IPS-20b (cell line): ENCODE data around the gene ZNF83.
"Not testable (repeated sequence)": the region's sequence is repeated elsewhere in the genome, so short reads cannot be mapped to it uniquely, and the experiment has no call there.

Experiments used
- H3K27ac ChIP-seq: one replicate; pipeline ENCODE4 v1.5.1; 2013; ENCODE audit warnings: low read length
- H3K27me3 ChIP-seq: 2 replicates; pipeline ENCODE4 v1.6.1; 2013; ENCODE audit warnings: mild to moderate bottlenecking, low read length, inconsistent platforms; ENCODE audit not compliant: insufficient read depth
- H3K36me3 ChIP-seq: 2 replicates; pipeline ENCODE4 v1.6.1; 2013; ENCODE audit warnings: low read depth, mild to moderate bottlenecking, inconsistent platforms, low read length, moderate library complexity; ENCODE audit not compliant: insufficient read depth
- H3K4me1 ChIP-seq: 2 replicates; pipeline ENCODE4 v1.6.1; 2013; ENCODE audit warnings: mild to moderate bottlenecking, control low read depth, inconsistent platforms, low read length, moderate library complexity; ENCODE audit not compliant: insufficient read depth
- H3K4me3 ChIP-seq: 2 replicates; pipeline ENCODE4 v1.5.1; 2013; ENCODE audit warnings: mild to moderate bottlenecking, low read length, inconsistent platforms
- H3K9ac ChIP-seq: 2 replicates; pipeline ENCODE4 v1.6.1; 2013; ENCODE audit warnings: low read depth, mild to moderate bottlenecking, inconsistent platforms, low read length, moderate library complexity
- H3K9me3 ChIP-seq: 2 replicates; pipeline ENCODE4 v1.6.1; 2013; ENCODE audit warnings: mild to moderate bottlenecking, low read depth, low read length, inconsistent platforms; ENCODE audit not compliant: insufficient read depth

ZNF83 gene

DNA sequence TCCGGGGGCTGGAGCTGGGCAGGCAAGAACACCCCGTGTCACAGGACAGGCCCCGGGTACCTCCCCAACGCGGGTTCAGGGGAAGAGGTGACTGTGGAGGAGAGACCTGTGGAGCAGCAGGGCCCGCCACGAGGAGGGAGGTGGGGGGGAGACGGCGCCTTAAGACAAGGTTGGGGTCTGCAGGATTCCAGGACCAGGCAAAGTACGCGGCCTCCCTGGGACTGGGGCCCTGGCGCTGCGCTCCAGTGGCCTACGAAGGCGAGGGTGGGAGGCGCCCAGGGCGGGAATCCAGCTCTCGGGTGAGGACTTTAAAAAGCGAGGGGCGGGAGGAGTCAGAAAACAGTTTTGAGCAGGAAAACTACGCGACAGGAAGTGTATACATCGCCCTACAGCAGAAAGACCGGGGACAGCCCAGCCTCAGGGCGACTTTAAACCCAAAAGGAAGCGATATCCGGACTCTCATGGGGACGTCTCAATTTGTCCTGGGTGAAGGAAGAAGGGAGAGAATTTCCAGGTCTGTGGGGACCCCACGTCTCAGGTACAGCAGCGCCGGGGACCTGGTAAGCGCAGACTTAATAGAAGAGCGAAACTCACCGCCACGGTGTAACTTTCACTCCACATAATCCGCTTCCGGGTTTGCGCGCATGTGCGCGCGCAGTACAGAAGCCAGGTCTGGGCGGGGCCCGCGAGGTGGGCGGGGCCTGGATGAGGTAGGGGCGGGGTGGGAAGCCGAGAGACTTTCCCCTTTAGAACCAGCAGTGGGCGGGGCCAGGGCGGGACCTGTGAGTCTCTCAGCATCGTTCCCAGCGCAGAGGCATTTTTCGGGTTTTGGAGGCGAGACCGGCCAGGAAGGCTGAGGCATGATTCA is at the start of gene ZNF83:
TSS of gene ZNF83 (minus strand) at position 638 of the 868 bp plus-strand sequence.
- H3K9me3 ChIP-seq = no peaks in the 10 kb centered on the region
- peaks cover 15% of the 10 kb centered on the region; the same call in 1 of the 2 replicates for H3K27me3 ChIP-seq
- H3K4me1 ChIP-seq = no peaks in the 10 kb centered on the region
- H3K27ac ChIP-seq = no peak within 1 kb of the TSS
- no peaks in the 10 kb centered on the region for H3K36me3 ChIP-seq
- H3K9ac ChIP-seq = peak within 1 kb of the TSS; percentile 83
- peak within 1 kb of the TSS; percentile 89 for H3K4me3 ChIP-seq

GRCh38 chr19:52687684-52688083 is 49.5 kb upstream of the ZNF83 start:
- Histone ChIP-seq H3K9me3 (no peaks in the 10 kb centered on the region), H3K27ac (no peak overlapping the region), H3K9ac (no peak overlapping the region), H3K4me1 (0 out of 2 replicates have a peak, but pooled peaks cover 4% of the 10 kb centered on the region), H3K27me3 (peaks cover 29% of the 10 kb centered on the region), H3K4me3 (no peak overlapping the region), H3K36me3 (no peaks in the 10 kb centered on the region)

DNA sequence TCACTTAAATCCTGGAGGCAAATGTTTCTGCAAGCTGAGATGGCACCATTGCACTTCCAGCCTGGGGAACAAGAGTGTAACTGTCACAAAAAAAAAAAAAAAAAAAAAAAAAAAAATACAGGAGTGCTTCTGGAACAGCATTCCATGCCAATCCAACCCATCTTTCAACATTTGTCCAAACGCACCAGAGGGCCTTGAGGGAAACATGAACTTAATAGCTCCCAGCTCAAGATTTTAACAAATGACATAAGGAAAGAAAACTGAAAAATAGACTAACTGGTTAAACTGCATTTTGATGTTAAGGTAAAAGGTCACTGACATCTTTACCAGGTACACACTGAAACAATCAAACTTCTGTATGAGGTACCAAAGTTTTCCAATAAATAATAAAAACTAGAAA is 47.7 kb upstream of the ZNF83 start:
- Histone ChIP-seq H3K9me3 (no peaks in the 10 kb centered on the region), H3K27ac (no peak overlapping the region), H3K36me3 (no peaks in the 10 kb centered on the region)

DNA sequence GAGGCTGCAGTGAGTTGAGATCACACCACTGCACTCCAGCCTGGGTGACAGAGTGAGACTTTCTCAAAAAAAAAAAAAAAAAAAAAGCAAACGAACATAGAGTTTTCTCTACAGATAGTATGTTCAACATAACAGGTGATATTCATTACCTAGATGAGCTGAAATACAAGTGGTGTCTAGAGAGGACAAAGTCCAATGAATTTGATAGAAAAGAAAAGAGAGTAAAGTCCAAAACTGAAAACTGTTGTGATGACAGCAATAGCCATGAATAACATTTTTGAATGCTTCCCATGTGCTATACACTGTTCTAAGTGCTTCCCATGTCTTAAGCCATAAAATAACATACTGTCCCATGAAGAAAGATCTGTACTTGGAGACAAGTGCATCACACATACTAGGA is 43.1 kb upstream of the ZNF83 start:
- H3K9ac ChIP-seq, H3K27ac ChIP-seq, H3K9me3 ChIP-seq, H3K27me3 ChIP-seq, H3K4me3 ChIP-seq, H3K36me3 ChIP-seq, H3K4me1 ChIP-seq: not testable (repeated sequence)

More for the DNA sequence above, 47.7 kb upstream of the ZNF83 start:
- no peak overlapping the region for H3K4me3 ChIP-seq
- 0 out of 2 replicates have a peak, but pooled peaks cover under 1% of the 10 kb centered on the region for H3K4me1 ChIP-seq
- H3K9ac ChIP-seq = no peak overlapping the region
- peaks cover 14% of the 10 kb centered on the region; the same call in 1 of the 2 replicates for H3K27me3 ChIP-seq

DNA sequence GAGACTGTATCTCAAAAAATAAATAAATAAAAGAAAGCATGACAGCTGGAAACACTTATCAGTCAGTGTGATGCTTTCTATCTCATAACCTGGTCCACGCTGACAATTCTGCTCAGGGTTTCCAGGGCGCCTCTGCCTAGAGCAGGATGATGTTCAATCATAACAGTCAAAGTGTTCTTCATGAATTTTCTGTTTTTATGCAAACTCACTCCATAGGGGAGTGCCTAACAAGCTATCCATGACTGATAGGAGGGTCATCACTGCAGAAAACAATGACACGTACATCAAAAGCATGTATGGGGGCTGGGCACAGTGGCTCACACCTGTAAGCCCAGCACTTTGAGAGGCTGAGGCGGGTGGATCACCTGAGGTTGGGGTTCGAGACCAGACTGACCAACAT is 41.4 kb upstream of the ZNF83 start:
- H3K4me1 ChIP-seq = no peaks in the 10 kb centered on the region
- no peak overlapping the region for H3K4me3 ChIP-seq
- no peaks in the 10 kb centered on the region; the same call in 1 of the 2 replicates for H3K36me3 ChIP-seq
- H3K27ac ChIP-seq = no peak overlapping the region
- no peak overlapping the region for H3K9ac ChIP-seq
- H3K9me3 ChIP-seq = no peaks in the 10 kb centered on the region; the same call in none of the 2 replicates
- H3K27me3 ChIP-seq = no peaks in the 10 kb centered on the region

DNA sequence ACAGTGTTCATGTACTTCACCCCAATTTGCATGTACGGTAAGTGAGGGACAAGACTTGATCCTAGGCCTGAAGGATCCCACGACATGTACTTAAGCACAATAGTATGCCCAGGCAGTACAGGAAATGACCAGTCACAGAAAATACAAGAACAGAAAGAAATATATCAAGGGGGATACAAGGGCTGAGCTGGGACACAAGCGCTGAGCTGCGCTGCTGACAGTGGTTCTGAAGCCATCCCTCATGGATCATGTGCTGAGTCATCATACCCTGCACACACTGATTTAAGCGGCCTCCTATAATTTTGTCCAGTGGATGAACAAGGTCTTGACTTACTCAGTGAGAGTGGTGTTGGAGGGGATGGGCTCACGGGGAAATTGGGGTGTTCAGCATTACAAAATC is 37.1 kb upstream of the ZNF83 start:
- H3K27me3 ChIP-seq, H3K4me3 ChIP-seq, H3K9me3 ChIP-seq, H3K27ac ChIP-seq, H3K4me1 ChIP-seq, H3K36me3 ChIP-seq, H3K9ac ChIP-seq: not testable (repeated sequence)

GRCh38 chr19:52673014-52673413 is 34.9 kb upstream of the ZNF83 start:
- Histone ChIP-seq H3K4me1 (no peaks in the 10 kb centered on the region), H3K36me3 (no peaks in the 10 kb centered on the region), H3K27me3 (no peaks in the 10 kb centered on the region), H3K9me3 (no peaks in the 10 kb centered on the region; the same call in none of the 2 replicates), H3K27ac (no peak overlapping the region), H3K4me3 (no peak overlapping the region), H3K9ac (no peak overlapping the region)

DNA sequence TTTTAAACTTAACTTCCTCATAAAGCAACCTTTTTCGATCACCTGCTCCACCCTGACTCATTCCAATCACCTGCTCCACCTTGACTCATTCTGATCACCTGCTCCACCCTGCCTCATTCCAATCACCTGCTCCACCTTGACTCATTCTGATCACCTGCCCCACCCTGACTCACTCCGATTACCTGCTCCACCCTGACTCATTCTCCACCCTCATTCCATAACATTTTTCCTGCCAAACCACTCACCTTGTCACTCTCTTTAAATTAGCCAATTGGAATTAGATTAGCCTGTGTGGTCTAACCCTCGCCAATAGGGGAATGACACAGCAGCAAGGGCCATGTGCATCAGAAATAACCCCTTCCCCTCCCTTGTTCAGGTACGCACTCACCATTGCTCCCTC is 31.9 kb upstream of the ZNF83 start:
- Histone ChIP-seq H3K9ac (no peak overlapping the region), H3K27ac (no peak overlapping the region), H3K4me1 (peaks cover under 1% of the 10 kb centered on the region; the same call in 1 of the 2 replicates), H3K27me3 (no peaks in the 10 kb centered on the region), H3K36me3 (no peaks in the 10 kb centered on the region), H3K9me3 (no peaks in the 10 kb centered on the region), H3K4me3 (no peak overlapping the region)

DNA sequence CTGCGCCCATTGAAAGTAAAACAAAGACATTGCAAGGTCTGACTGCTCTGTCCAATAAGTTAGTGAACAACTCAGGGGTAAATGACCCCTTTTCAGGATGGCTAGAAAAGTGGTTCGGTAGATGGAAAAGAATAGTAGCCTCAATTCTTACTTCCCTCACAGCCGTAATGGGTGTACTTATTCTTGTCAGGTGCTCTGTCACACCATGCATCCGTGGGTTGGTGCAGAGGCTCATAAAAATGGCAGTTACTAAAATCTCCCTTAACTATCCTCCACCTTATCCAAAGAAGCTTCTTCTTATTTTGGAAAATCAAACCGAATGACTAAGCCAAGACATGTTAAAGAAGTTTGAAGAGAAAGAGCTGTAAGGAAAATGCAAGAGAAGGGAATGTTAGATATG is 31.4 kb upstream of the ZNF83 start:
- H3K27me3 ChIP-seq = no peaks in the 10 kb centered on the region
- H3K4me3 ChIP-seq = no peak overlapping the region

DNA sequence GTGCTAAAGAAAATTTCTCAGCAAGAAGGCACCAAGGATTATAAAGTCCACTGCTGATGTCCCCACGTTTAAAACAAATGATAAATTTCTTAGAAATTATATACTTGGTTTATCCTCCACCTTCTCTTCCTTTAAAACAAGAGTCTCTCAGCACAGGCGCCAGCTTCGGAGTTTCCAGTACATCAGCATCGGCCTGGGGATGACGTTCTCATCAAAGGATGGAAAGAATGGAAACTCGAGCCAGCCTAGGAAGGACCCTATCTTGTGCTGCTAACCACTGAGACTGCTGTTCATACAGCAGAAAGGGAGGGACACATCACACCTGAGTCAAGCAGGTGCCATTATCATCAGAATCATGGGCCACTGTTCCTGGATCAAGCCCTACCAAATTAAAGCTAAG is 29.8 kb upstream of the ZNF83 start:
- Histone ChIP-seq H3K4me1 (peaks cover 5% of the 10 kb centered on the region; the same call in 1 of the 2 replicates), H3K27me3 (no peaks in the 10 kb centered on the region), H3K36me3 (no peaks in the 10 kb centered on the region), H3K9me3 (no peaks in the 10 kb centered on the region), H3K4me3 (no peak overlapping the region), H3K27ac (no peak overlapping the region), H3K9ac (no peak overlapping the region)

More for the DNA sequence above, 31.4 kb upstream of the ZNF83 start:
- peaks cover 5% of the 10 kb centered on the region; the same call in 1 of the 2 replicates for H3K4me1 ChIP-seq
- H3K9ac ChIP-seq = no peak overlapping the region
- no peak overlapping the region for H3K27ac ChIP-seq
- H3K9me3 ChIP-seq = no peaks in the 10 kb centered on the region
- no peaks in the 10 kb centered on the region for H3K36me3 ChIP-seq

DNA sequence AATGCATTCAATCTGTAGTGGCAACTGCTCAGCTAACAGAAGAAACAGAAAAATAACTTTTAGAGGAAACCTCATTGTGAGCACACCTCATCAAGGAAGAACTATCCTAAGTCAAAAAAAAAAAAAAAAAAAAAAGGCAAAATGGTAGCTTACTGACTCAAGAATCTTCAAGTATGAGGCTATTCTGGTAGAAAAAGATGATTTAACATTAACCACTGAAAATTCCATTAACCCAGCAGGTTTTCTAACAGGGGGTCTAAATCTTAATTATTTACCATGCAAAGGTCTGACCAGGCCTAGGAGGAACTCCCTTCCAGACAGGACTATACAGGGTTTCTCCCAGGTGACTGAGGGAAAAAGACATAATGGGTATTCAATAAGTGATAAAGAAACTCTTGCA is 28.4 kb upstream of the ZNF83 start:
- no peak overlapping the region for H3K27ac ChIP-seq
- H3K36me3 ChIP-seq = no peaks in the 10 kb centered on the region; the same call in 1 of the 2 replicates
- no peak overlapping the region for H3K9ac ChIP-seq
- H3K4me1 ChIP-seq = peaks cover 5% of the 10 kb centered on the region; the same call in 1 of the 2 replicates
- H3K9me3 ChIP-seq = no peaks in the 10 kb centered on the region
- H3K27me3 ChIP-seq = no peaks in the 10 kb centered on the region
- H3K4me3 ChIP-seq = no peak overlapping the region

DNA sequence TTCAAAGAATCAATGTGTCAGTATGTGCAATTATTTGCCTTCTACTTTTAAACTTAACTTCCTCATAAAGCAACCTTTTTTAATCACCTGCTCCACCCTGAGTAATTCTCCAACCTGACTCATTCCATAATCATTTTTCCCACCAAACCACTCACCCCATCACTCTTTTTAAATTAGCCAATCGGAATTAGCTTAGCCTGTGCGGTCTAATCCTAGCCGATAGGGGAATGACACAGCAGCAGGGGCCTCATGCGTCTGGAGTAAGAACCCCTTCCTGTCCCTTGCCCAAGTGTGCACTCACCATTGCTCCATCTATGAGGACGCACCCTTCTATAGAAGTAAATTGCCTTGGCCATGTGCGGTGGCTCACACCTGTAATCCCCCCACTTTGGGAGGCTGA is 27.4 kb upstream of the ZNF83 start:
- Histone ChIP-seq H3K4me1 (peaks cover 5% of the 10 kb centered on the region; the same call in 1 of the 2 replicates), H3K9me3 (no peaks in the 10 kb centered on the region), H3K27ac (no peak overlapping the region), H3K36me3 (peaks cover under 1% of the 10 kb centered on the region; the same call in 1 of the 2 replicates), H3K9ac (no peak overlapping the region), H3K4me3 (no peak overlapping the region), H3K27me3 (no peaks in the 10 kb centered on the region)
